H1 (cell line): ENCODE measurements around the gene VAMP4. TPM values are rescaled to one million over a fixed set of nuclear protein-coding genes. Genes with fewer than 3 reads are reported as not detected.

Experiments used
- CTCF ChIA-PET: fragments of 300-600 bp; sonication (Branson Sonifier 250); formaldehyde crosslinking; loops from one replicate; lab custom pipeline; 2021; ENCODE audit not compliant: partially characterized antibody; lab: Charles Lee
- POLR2A ChIA-PET: fragments of 300-600 bp; sonication (Branson Sonifier 250); formaldehyde crosslinking; loops from one replicate; lab custom pipeline; 2021; ENCODE audit warnings: inconsistent platforms; ENCODE audit not compliant: partially characterized antibody; lab: Charles Lee
- DNase-seq, 2 experiments: peaks; one replicate each; pipeline versions ENCODE4 v3.0.0 to v3.0.0-alpha.2; 2010 to 2022; ENCODE audit warnings: low spot score in 2 of 2, low read depth in 1 of 2, mixed read lengths in 1 of 2
- FAIRE-seq: peaks from 2 replicates; lab custom pipeline; 2011; peaks lifted over from hg19 to GRCh38; lab: Jason Lieb, UNC
- H2AFZ ChIP-seq: 2 replicates; pipeline ENCODE4 v1.8.1; 2012; ENCODE audit warnings: low read length, inconsistent platforms
- H2AK5ac ChIP-seq: 2 replicates; pipeline ENCODE4 v1.6.1; 2013; ENCODE audit warnings: low read depth, low read length
- H2BK120ac ChIP-seq: replicated peaks from 2 replicates; pipeline ENCODE3; 2013; ENCODE audit warnings: low read depth, low read length, inconsistent platforms
- H2BK12ac ChIP-seq: 2 replicates; pipeline ENCODE4 v1.6.1; 2013; ENCODE audit warnings: low read depth, low read length
- H2BK15ac ChIP-seq: 2 replicates; pipeline ENCODE4 v1.6.1; 2013; ENCODE audit warnings: low read length
- H2BK20ac ChIP-seq: 2 replicates; pipeline ENCODE4 v1.6.1; 2013; ENCODE audit warnings: low read length
- H2BK5ac ChIP-seq: 2 replicates; pipeline ENCODE4 v1.6.1; 2013; ENCODE audit warnings: low read depth, low read length
- H3K14ac ChIP-seq: 2 replicates; pipeline ENCODE4 v1.6.1; 2013; ENCODE audit warnings: inconsistent platforms; ENCODE audit not compliant: insufficient read length
- H3K18ac ChIP-seq: 2 replicates; pipeline ENCODE4 v1.6.1; 2013; ENCODE audit warnings: low read length; ENCODE audit errors: extremely low read depth
- H3K23ac ChIP-seq: 2 replicates; pipeline ENCODE4 v1.6.1; 2013; ENCODE audit warnings: inconsistent platforms; ENCODE audit not compliant: insufficient read length
- H3K23me2 ChIP-seq: 2 replicates; pipeline ENCODE4 v1.6.1; 2013; ENCODE audit warnings: low read depth, low read length
- H3K27ac ChIP-seq: 2 replicates; pipeline ENCODE4 v1.6.1; 2011; ENCODE audit warnings: low read depth, low read length, inconsistent platforms
- H3K27me3 ChIP-seq, 4 experiments: replicated peaks in 1 of 4; 1 replicate in 1 of 4; 2 replicates in 3 of 4; pipeline versions ENCODE4 v1.6.1 to v1.8.1; 2011 to 2013; ENCODE audit warnings: low read length in 3 of 4, mild to moderate bottlenecking in 3 of 4, inconsistent platforms in 2 of 4, mixed read lengths in 2 of 4, moderate library complexity in 1 of 4; ENCODE audit not compliant: control insufficient read depth in 3 of 4, insufficient read depth in 3 of 4; ENCODE audit errors: extremely low read depth in 1 of 4
- H3K36me3 ChIP-seq, 4 experiments: 2 replicates each; pipeline versions ENCODE4 v1.6.1 to v1.8.1; 2011 to 2013; ENCODE audit warnings: mild to moderate bottlenecking in 4 of 4, low read length in 3 of 4, moderate library complexity in 2 of 4, control low read depth in 1 of 4, inconsistent platforms in 1 of 4; ENCODE audit not compliant: insufficient read depth in 4 of 4, control insufficient read depth in 2 of 4
- H3K4ac ChIP-seq: replicated peaks from 2 replicates; pipeline ENCODE3; 2013; ENCODE audit warnings: low read length, low read depth, mixed read lengths, inconsistent platforms; ENCODE audit not compliant: insufficient read length
- H3K4me1 ChIP-seq, 4 experiments: replicated peaks in 1 of 4; 1 replicate in 1 of 4; 2 replicates in 3 of 4; pipeline versions ENCODE4 v1.6.1 to v1.8.1; 2011 to 2013; ENCODE audit warnings: low read length in 3 of 4, inconsistent platforms in 2 of 4, mixed read lengths in 1 of 4; ENCODE audit not compliant: insufficient read depth in 4 of 4, control insufficient read depth in 3 of 4
- H3K4me2 ChIP-seq, 2 experiments: 2 replicates each; pipeline versions ENCODE4 v1.6.1 to v1.8.1; 2011 to 2013; ENCODE audit warnings: low read depth in 2 of 2, low read length in 2 of 2, control low read depth in 1 of 2, inconsistent platforms in 1 of 2, mild to moderate bottlenecking in 1 of 2; ENCODE audit not compliant: insufficient read depth in 1 of 2
- H3K4me3 ChIP-seq, 4 experiments: fragments of 200-600, 300-600 bp in 1 of 4; sonication (generic), shearing (Covaris generic), sonication (Bioruptor Twin) in 1 of 4; 2 replicates each; pipeline versions ENCODE4 v1.5.1 to v1.8.1; 2011 to 2016; ENCODE audit warnings: low read length in 4 of 4, low read depth in 3 of 4, control low read depth in 2 of 4, inconsistent platforms in 2 of 4, mild to moderate bottlenecking in 2 of 4, mixed read lengths in 1 of 4, moderate library complexity in 1 of 4; ENCODE audit not compliant: insufficient read depth in 2 of 4; ENCODE audit errors: extremely low read depth in 1 of 4
- H3K56ac ChIP-seq: replicated peaks from 2 replicates; pipeline ENCODE3; 2013; ENCODE audit warnings: low read depth, mild to moderate bottlenecking, mixed read lengths, low read length, inconsistent platforms; ENCODE audit not compliant: insufficient read length
- H3K79me1 ChIP-seq: 2 replicates; pipeline ENCODE4 v1.6.1; 2013; ENCODE audit warnings: low read depth, low read length, control low read depth
- H3K79me2 ChIP-seq, 2 experiments: 2 replicates each; pipeline versions ENCODE4 v1.6.1 to v1.8.1; 2012 to 2013; ENCODE audit warnings: low read length in 2 of 2, mild to moderate bottlenecking in 2 of 2, inconsistent platforms in 1 of 2; ENCODE audit not compliant: insufficient read depth in 2 of 2, control insufficient read depth in 1 of 2
- H3K9ac ChIP-seq, 4 experiments: replicated peaks in 1 of 4; 1 replicate in 1 of 4; 2 replicates in 3 of 4; pipeline versions ENCODE4 v1.6.1 to v1.8.1; 2011 to 2013; ENCODE audit warnings: low read depth in 3 of 4, low read length in 3 of 4, control low read depth in 2 of 4, mild to moderate bottlenecking in 2 of 4, moderate library complexity in 2 of 4, inconsistent platforms in 1 of 4; ENCODE audit errors: extremely low read depth in 1 of 4
- H3K9me3 ChIP-seq, 2 experiments: 2 replicates each; pipeline versions ENCODE4 v1.6.1 to v1.8.1; 2012 to 2013; ENCODE audit warnings: mild to moderate bottlenecking in 2 of 2, moderate library complexity in 2 of 2, control low read depth in 1 of 2, inconsistent platforms in 1 of 2, low read depth in 1 of 2, low read length in 1 of 2, mixed read lengths in 1 of 2; ENCODE audit not compliant: insufficient read depth in 2 of 2
- H4K20me1 ChIP-seq, 2 experiments: replicated peaks in 1 of 2; 2 replicates each; pipeline versions ENCODE3 to v1.8.1; 2011 to 2013; ENCODE audit warnings: inconsistent platforms in 2 of 2, low read length in 2 of 2, mild to moderate bottlenecking in 1 of 2; ENCODE audit not compliant: insufficient read depth in 2 of 2, control insufficient read depth in 1 of 2
- H4K5ac ChIP-seq: 2 replicates; pipeline ENCODE4 v1.6.1; 2013; ENCODE audit warnings: low read length, low read depth, mixed read lengths, inconsistent platforms; ENCODE audit not compliant: insufficient read length
- H4K8ac ChIP-seq: 2 replicates; pipeline ENCODE4 v1.8.0; 2013; ENCODE audit warnings: mild to moderate bottlenecking, moderate library complexity, low read length, inconsistent platforms; ENCODE audit not compliant: insufficient read depth; ENCODE audit errors: extremely low read depth
- H4K91ac ChIP-seq: replicated peaks from 2 replicates; pipeline ENCODE3; 2013; ENCODE audit warnings: low read length, mixed read lengths, inconsistent platforms; ENCODE audit not compliant: insufficient read length
- ASH2L ChIP-seq: fragments of 200-600, 300-600 bp; sonication (generic); IDR thresholded peaks from one replicate; pipeline ENCODE4 v1.7.1; 2017; ENCODE audit warnings: low read length
- CEBPB ChIP-seq: IDR thresholded peaks from 2 replicates; pipeline ENCODE4 v1.6.1; 2012; ENCODE audit warnings: low read depth, low read length
- CTCF ChIP-seq, 3 experiments: IDR thresholded peaks; 1 replicate in 2 of 3; 2 replicates in 1 of 3; pipeline versions ENCODE4 v1.5.1 to v1.6.1; 2011; ENCODE audit warnings: low read length in 3 of 3, mild to moderate bottlenecking in 3 of 3, inconsistent platforms in 2 of 3, low read depth in 1 of 3, moderate library complexity in 1 of 3; ENCODE audit not compliant: insufficient read depth in 1 of 3; ENCODE audit errors: control extremely low read depth in 1 of 3
- GABPA ChIP-seq: IDR thresholded peaks from 2 replicates; pipeline ENCODE4 v1.6.1; 2011; ENCODE audit warnings: mild to moderate bottlenecking, low read length, moderate library complexity, borderline replicate concordance; ENCODE audit not compliant: insufficient read depth
- GTF2F1 ChIP-seq: IDR thresholded peaks from 2 replicates; pipeline ENCODE4 v1.6.1; 2012; ENCODE audit warnings: low read depth, low read length, improper control_type of control experiment, borderline replicate concordance
- KDM4A ChIP-seq: IDR thresholded peaks from one replicate; pipeline ENCODE4 v1.7.1; 2012; ENCODE audit warnings: low read depth, mild to moderate bottlenecking, moderate library complexity, low read length, inconsistent platforms; ENCODE audit not compliant: severe bottlenecking
- NRF1 ChIP-seq: IDR thresholded peaks from 2 replicates; pipeline ENCODE4 v1.6.1; 2011; ENCODE audit warnings: mild to moderate bottlenecking, low read depth, low read length, improper control_type of control experiment
- PHF8 ChIP-seq: fragments of 200-600 bp; sonication (generic); conservative IDR thresholded peaks from 2 replicates; pipeline ENCODE4 v1.7.1; 2012; ENCODE audit warnings: low read depth, mild to moderate bottlenecking, inconsistent platforms, low read length, moderate library complexity
- POLR2AphosphoS5 ChIP-seq: IDR thresholded peaks from 2 replicates; pipeline ENCODE4 v1.6.1; 2011; ENCODE audit warnings: low read depth, low read length
- POU5F1 ChIP-seq: IDR thresholded peaks from 2 replicates; pipeline ENCODE4 v1.6.1; 2011; ENCODE audit warnings: low read depth, mild to moderate bottlenecking, low read length, moderate library complexity
- RFX5 ChIP-seq: IDR thresholded peaks from 2 replicates; pipeline ENCODE4 v1.6.1; 2011; ENCODE audit warnings: low read depth, low read length, improper control_type of control experiment, borderline replicate concordance
- TAF1 ChIP-seq: IDR thresholded peaks from 2 replicates; pipeline ENCODE4 v1.6.1; 2011; ENCODE audit warnings: mild to moderate bottlenecking, low read depth, low read length
- polyA plus RNA-seq, 7 experiments: library from polyadenylated mRNA; depleted of rRNA in 3 of 7; stranded (reverse) in 5 of 7; unstranded in 2 of 7; fragments of >200 nt in 5 of 7; fragments of 200-250 nt in 2 of 7; gene quantifications; 1 replicate in 5 of 7; 2 replicates in 1 of 7; 4 replicates in 1 of 7; pipeline versions ENCODE4 v1.2.1 to v1.2.3, GENCODE V29; 2011 to 2013; ENCODE audit warnings: missing spikeins in 2 of 7, mixed read lengths in 2 of 7
- total RNA-seq: library from RNA; stranded (reverse); fragmentation: NEBNext Ultra II Directional; extraction: Animal tissue kit (Norgen Biotek cat#: 25700); gene quantifications from 2 replicates; pipeline ENCODE4 v1.2.1, GENCODE V29; 2021

Gene VAMP4
- total and polyA plus RNA-seq, 2 of the 8 experiments (the other 6 are each of a cell fraction or from before 2014, with no cell fraction given): 1.6 to 13.9 TPM

GRCh38 chr1:171664976-171665375, 76.9 kb downstream of the VAMP4 start:
- H3K4me2 ChIP-seq: no peak overlapping the region
- H3K9ac ChIP-seq: no peak overlapping the region
- no peak overlapping the region for H3K14ac ChIP-seq
- DNase-seq: no peak
- H3K36me3 ChIP-seq: no peaks in the 10 kb centered on the region
- no peaks in the 10 kb centered on the region for H3K9me3 ChIP-seq
- H2BK12ac ChIP-seq: no peak overlapping the region
- no peak overlapping the region for H3K4me3 ChIP-seq
- no peak overlapping the region for H2BK15ac ChIP-seq
- no peak overlapping the region for H3K56ac ChIP-seq
- no peak overlapping the region for H4K5ac ChIP-seq
- H3K18ac ChIP-seq: no peak overlapping the region
- FAIRE-seq: no peak
- H3K23ac ChIP-seq: no peak overlapping the region
- no peaks in the 10 kb centered on the region for H3K23me2 ChIP-seq
- H4K8ac ChIP-seq: no peak overlapping the region
- no peaks in the 10 kb centered on the region for H4K20me1 ChIP-seq
- H2AK5ac ChIP-seq: no peak overlapping the region
- H3K27me3 ChIP-seq: no peaks in the 10 kb centered on the region
- H3K79me1 ChIP-seq: no peaks in the 10 kb centered on the region
- no peak overlapping the region for H2AFZ ChIP-seq
- H2BK20ac ChIP-seq: no peak overlapping the region
- no peak overlapping the region for H2BK5ac ChIP-seq
- H3K4me1 ChIP-seq: no peaks in the 10 kb centered on the region
- ChIA-PET POLR2A (no interaction called here), CTCF (interaction anchor here (2.2 to 8.0 kb wide), 2 partner anchors 9 to 20 kb away, joined by 7 to 61 read pairs; no protein-coding TSS in a partner anchor)
- no peak overlapping the region for H3K27ac ChIP-seq
- no peak overlapping the region for H3K4ac ChIP-seq
- no peaks in the 10 kb centered on the region for H3K79me2 ChIP-seq
- H4K91ac ChIP-seq: no peak overlapping the region
- no peak overlapping the region for H2BK120ac ChIP-seq
- TF ChIP-seq KDM4A (no peak), PHF8 (no peak), GABPA (no peak), NRF1 (no peak), TAF1 (no peak), POU5F1 (no peak), GTF2F1 (no peak), CEBPB (no peak), RFX5 (no peak), POLR2AphosphoS5 (no peak), CTCF (IDR thresholded peaks at IDR 0.05; ENCODE audit: control extremely low read depth in 1 of 3, insufficient read depth in 1 of 3, low read depth in 1 of 3, low read length in 3 of 3) (no peak), ASH2L (no peak)
